GM13976 (cell line): ENCODE results near the gene MAGI3.

Source experiments
- DNase-seq: peaks from one replicate; pipeline ENCODE4 v3.0.0; 2012; ENCODE audit warnings: low spot score
- CTCF ChIP-seq: IDR thresholded peaks from 2 replicates; pipeline ENCODE4 v1.5.1; 2012; ENCODE audit warnings: borderline replicate concordance, mild to moderate bottlenecking; ENCODE audit not compliant: insufficient read depth; ENCODE audit errors: extremely low read depth, missing control alignments, control extremely low read depth
- in situ Hi-C: fragments of 300-500 bp; cut with MboI; formaldehyde crosslinking; loops from one replicate; pipeline ENCODE4 v1.12.0; 2022; ENCODE audit warnings: low sequenced_read_pairs, mixed read lengths, inconsistent platforms; ENCODE audit not compliant: unreplicated experiment

Gene MAGI3

GRCh38 chr1:113542221-113542701 lies 151.9 kb downstream of the MAGI3 start:
- no peak for DNase-seq
- TF ChIP-seq CTCF = no peak
- in situ Hi-C loops = no loop called here

- DNase-seq = no peak
- in situ Hi-C loops = no loop called here
- no peak for TF ChIP-seq CTCF
Observed at GRCh38 chr1:113543110-113543509, 152.8 kb downstream of the MAGI3 start.

GRCh38 chr1:113545210-113545609 lies 154.9 kb downstream of the MAGI3 start:
- no peak for TF ChIP-seq CTCF
- in situ Hi-C loops = no loop called here
- DNase-seq = no peak

- in situ Hi-C loops = no loop called here
- DNase-seq = no peak
- no peak for TF ChIP-seq CTCF
Observed at GRCh38 chr1:113545626-113546025, 155.3 kb downstream of the MAGI3 start.

GRCh38 chr1:113551728-113552127 lies 161.4 kb downstream of the MAGI3 start:
- in situ Hi-C loops = no loop called here

GRCh38 chr1:113552244-113552643 lies 161.9 kb downstream of the MAGI3 start:
- DNase-seq = no peak
- in situ Hi-C loops = no loop called here
- TF ChIP-seq CTCF = no peak

More at GRCh38 chr1:113551728-113552127, 161.4 kb downstream of the MAGI3 start:
- no peak for DNase-seq
- TF ChIP-seq CTCF = no peak

GRCh38 chr1:113557187-113557586 lies 166.9 kb downstream of the MAGI3 start:
- in situ Hi-C loops = no loop called here
- no peak for TF ChIP-seq CTCF
- DNase-seq = no peak
